H1 (cell line): ENCODE results near the gene AIMP1. TPM values are rescaled to one million over a fixed set of nuclear protein-coding genes. Genes with fewer than 3 reads are reported as not detected.

Experiments used
- CTCF ChIA-PET: fragments of 300-600 bp; sonication (Branson Sonifier 250); formaldehyde crosslinking; loops from one replicate; lab custom pipeline; 2021; ENCODE audit not compliant: partially characterized antibody; lab: Charles Lee
- POLR2A ChIA-PET: fragments of 300-600 bp; sonication (Branson Sonifier 250); formaldehyde crosslinking; loops from one replicate; lab custom pipeline; 2021; ENCODE audit warnings: inconsistent platforms; ENCODE audit not compliant: partially characterized antibody; lab: Charles Lee
- DNase-seq, 2 experiments: peaks; one replicate each; pipeline versions ENCODE4 v3.0.0 to v3.0.0-alpha.2; 2010 to 2022; ENCODE audit warnings: low spot score in 2 of 2, low read depth in 1 of 2, mixed read lengths in 1 of 2
- FAIRE-seq: peaks from 2 replicates; lab custom pipeline; 2011; peaks lifted over from hg19 to GRCh38; lab: Jason Lieb, UNC
- H2AFZ ChIP-seq: 2 replicates; pipeline ENCODE4 v1.8.1; 2012; ENCODE audit warnings: low read length, inconsistent platforms
- H2AK5ac ChIP-seq: 2 replicates; pipeline ENCODE4 v1.6.1; 2013; ENCODE audit warnings: low read depth, low read length
- H2BK120ac ChIP-seq: replicated peaks from 2 replicates; pipeline ENCODE3; 2013; ENCODE audit warnings: low read depth, low read length, inconsistent platforms
- H2BK12ac ChIP-seq: 2 replicates; pipeline ENCODE4 v1.6.1; 2013; ENCODE audit warnings: low read depth, low read length
- H2BK15ac ChIP-seq: 2 replicates; pipeline ENCODE4 v1.6.1; 2013; ENCODE audit warnings: low read length
- H2BK20ac ChIP-seq: 2 replicates; pipeline ENCODE4 v1.6.1; 2013; ENCODE audit warnings: low read length
- H2BK5ac ChIP-seq: 2 replicates; pipeline ENCODE4 v1.6.1; 2013; ENCODE audit warnings: low read depth, low read length
- H3K14ac ChIP-seq: 2 replicates; pipeline ENCODE4 v1.6.1; 2013; ENCODE audit warnings: inconsistent platforms; ENCODE audit not compliant: insufficient read length
- H3K18ac ChIP-seq: 2 replicates; pipeline ENCODE4 v1.6.1; 2013; ENCODE audit warnings: low read length; ENCODE audit errors: extremely low read depth
- H3K23ac ChIP-seq: 2 replicates; pipeline ENCODE4 v1.6.1; 2013; ENCODE audit warnings: inconsistent platforms; ENCODE audit not compliant: insufficient read length
- H3K23me2 ChIP-seq: 2 replicates; pipeline ENCODE4 v1.6.1; 2013; ENCODE audit warnings: low read depth, low read length
- H3K27ac ChIP-seq: 2 replicates; pipeline ENCODE4 v1.6.1; 2011; ENCODE audit warnings: low read depth, low read length, inconsistent platforms
- H3K27me3 ChIP-seq, 4 experiments: replicated peaks in 1 of 4; 1 replicate in 1 of 4; 2 replicates in 3 of 4; pipeline versions ENCODE4 v1.6.1 to v1.8.1; 2011 to 2013; ENCODE audit warnings: low read length in 3 of 4, mild to moderate bottlenecking in 3 of 4, inconsistent platforms in 2 of 4, mixed read lengths in 2 of 4, moderate library complexity in 1 of 4; ENCODE audit not compliant: control insufficient read depth in 3 of 4, insufficient read depth in 3 of 4; ENCODE audit errors: extremely low read depth in 1 of 4
- H3K36me3 ChIP-seq, 4 experiments: 2 replicates each; pipeline versions ENCODE4 v1.6.1 to v1.8.1; 2011 to 2013; ENCODE audit warnings: mild to moderate bottlenecking in 4 of 4, low read length in 3 of 4, moderate library complexity in 2 of 4, control low read depth in 1 of 4, inconsistent platforms in 1 of 4; ENCODE audit not compliant: insufficient read depth in 4 of 4, control insufficient read depth in 2 of 4
- H3K4ac ChIP-seq: replicated peaks from 2 replicates; pipeline ENCODE3; 2013; ENCODE audit warnings: low read length, low read depth, mixed read lengths, inconsistent platforms; ENCODE audit not compliant: insufficient read length
- H3K4me1 ChIP-seq, 4 experiments: replicated peaks in 1 of 4; 1 replicate in 1 of 4; 2 replicates in 3 of 4; pipeline versions ENCODE4 v1.6.1 to v1.8.1; 2011 to 2013; ENCODE audit warnings: low read length in 3 of 4, inconsistent platforms in 2 of 4, mixed read lengths in 1 of 4; ENCODE audit not compliant: insufficient read depth in 4 of 4, control insufficient read depth in 3 of 4
- H3K4me2 ChIP-seq, 2 experiments: 2 replicates each; pipeline versions ENCODE4 v1.6.1 to v1.8.1; 2011 to 2013; ENCODE audit warnings: low read depth in 2 of 2, low read length in 2 of 2, control low read depth in 1 of 2, inconsistent platforms in 1 of 2, mild to moderate bottlenecking in 1 of 2; ENCODE audit not compliant: insufficient read depth in 1 of 2
- H3K4me3 ChIP-seq, 4 experiments: fragments of 200-600, 300-600 bp in 1 of 4; sonication (generic), shearing (Covaris generic), sonication (Bioruptor Twin) in 1 of 4; 2 replicates each; pipeline versions ENCODE4 v1.5.1 to v1.8.1; 2011 to 2016; ENCODE audit warnings: low read length in 4 of 4, low read depth in 3 of 4, control low read depth in 2 of 4, inconsistent platforms in 2 of 4, mild to moderate bottlenecking in 2 of 4, mixed read lengths in 1 of 4, moderate library complexity in 1 of 4; ENCODE audit not compliant: insufficient read depth in 2 of 4; ENCODE audit errors: extremely low read depth in 1 of 4
- H3K56ac ChIP-seq: replicated peaks from 2 replicates; pipeline ENCODE3; 2013; ENCODE audit warnings: low read depth, mild to moderate bottlenecking, mixed read lengths, low read length, inconsistent platforms; ENCODE audit not compliant: insufficient read length
- H3K79me1 ChIP-seq: 2 replicates; pipeline ENCODE4 v1.6.1; 2013; ENCODE audit warnings: low read depth, low read length, control low read depth
- H3K79me2 ChIP-seq, 2 experiments: 2 replicates each; pipeline versions ENCODE4 v1.6.1 to v1.8.1; 2012 to 2013; ENCODE audit warnings: low read length in 2 of 2, mild to moderate bottlenecking in 2 of 2, inconsistent platforms in 1 of 2; ENCODE audit not compliant: insufficient read depth in 2 of 2, control insufficient read depth in 1 of 2
- H3K9ac ChIP-seq, 4 experiments: replicated peaks in 1 of 4; 1 replicate in 1 of 4; 2 replicates in 3 of 4; pipeline versions ENCODE4 v1.6.1 to v1.8.1; 2011 to 2013; ENCODE audit warnings: low read depth in 3 of 4, low read length in 3 of 4, control low read depth in 2 of 4, mild to moderate bottlenecking in 2 of 4, moderate library complexity in 2 of 4, inconsistent platforms in 1 of 4; ENCODE audit errors: extremely low read depth in 1 of 4
- H3K9me3 ChIP-seq, 2 experiments: 2 replicates each; pipeline versions ENCODE4 v1.6.1 to v1.8.1; 2012 to 2013; ENCODE audit warnings: mild to moderate bottlenecking in 2 of 2, moderate library complexity in 2 of 2, control low read depth in 1 of 2, inconsistent platforms in 1 of 2, low read depth in 1 of 2, low read length in 1 of 2, mixed read lengths in 1 of 2; ENCODE audit not compliant: insufficient read depth in 2 of 2
- H4K20me1 ChIP-seq, 2 experiments: replicated peaks in 1 of 2; 2 replicates each; pipeline versions ENCODE3 to v1.8.1; 2011 to 2013; ENCODE audit warnings: inconsistent platforms in 2 of 2, low read length in 2 of 2, mild to moderate bottlenecking in 1 of 2; ENCODE audit not compliant: insufficient read depth in 2 of 2, control insufficient read depth in 1 of 2
- H4K5ac ChIP-seq: 2 replicates; pipeline ENCODE4 v1.6.1; 2013; ENCODE audit warnings: low read length, low read depth, mixed read lengths, inconsistent platforms; ENCODE audit not compliant: insufficient read length
- H4K8ac ChIP-seq: 2 replicates; pipeline ENCODE4 v1.8.0; 2013; ENCODE audit warnings: mild to moderate bottlenecking, moderate library complexity, low read length, inconsistent platforms; ENCODE audit not compliant: insufficient read depth; ENCODE audit errors: extremely low read depth
- H4K91ac ChIP-seq: replicated peaks from 2 replicates; pipeline ENCODE3; 2013; ENCODE audit warnings: low read length, mixed read lengths, inconsistent platforms; ENCODE audit not compliant: insufficient read length
- CBX5 ChIP-seq: fragments of 300-800, 300-1000 bp; sonication (generic); IDR thresholded peaks from 2 replicates; pipeline ENCODE4 v1.7.1; 2016; ENCODE audit warnings: antibody characterized with exemption, low read length, low read depth
- HDAC6 ChIP-seq: IDR thresholded peaks from one replicate; pipeline ENCODE4 v1.7.1; 2012; ENCODE audit warnings: low read depth, mild to moderate bottlenecking, inconsistent platforms, low read length, moderate library complexity
- JUND ChIP-seq: IDR thresholded peaks from 2 replicates; pipeline ENCODE4 v1.6.1; 2011; ENCODE audit warnings: mild to moderate bottlenecking, improper control_type of control experiment, low read length
- POU5F1 ChIP-seq: IDR thresholded peaks from 2 replicates; pipeline ENCODE4 v1.6.1; 2011; ENCODE audit warnings: low read depth, mild to moderate bottlenecking, low read length, moderate library complexity
- SAP30 ChIP-seq: fragments of 300-600 bp; sonication (generic); IDR thresholded peaks from 2 replicates; pipeline ENCODE4 v1.7.1; 2012; ENCODE audit warnings: low read length, moderate library complexity, mild to moderate bottlenecking, inconsistent platforms; ENCODE audit not compliant: insufficient read depth, insufficient replicate concordance
- YY1 ChIP-seq: IDR thresholded peaks from 2 replicates; pipeline ENCODE4 v1.6.1; 2011; ENCODE audit warnings: low read depth, mild to moderate bottlenecking, low read length
- WGBS, 2 experiments: shearing (Covaris generic) in 1 of 2; methylation state at CpG; one replicate each; pipeline versions ENCODE4 v1.1.6 to v1.1.7; 2013 to 2015; ENCODE audit warnings: low lambda C conversion rate in 2 of 2, mixed read lengths in 2 of 2, inconsistent platforms in 1 of 2, low coverage in 1 of 2, missing lambda C conversion rate in 1 of 2; ENCODE audit not compliant: insufficient replicate concordance in 2 of 2, insufficient coverage in 1 of 2, insufficient read length in 1 of 2; ENCODE audit errors: extremely low coverage in 1 of 2, missing lambda C conversion rate in 1 of 2; 5-methylcytosine and 5-hydroxymethylcytosine counted together
- polyA plus RNA-seq, 7 experiments: library from polyadenylated mRNA; depleted of rRNA in 3 of 7; stranded (reverse) in 5 of 7; unstranded in 2 of 7; fragments of >200 nt in 5 of 7; fragments of 200-250 nt in 2 of 7; gene quantifications; 1 replicate in 5 of 7; 2 replicates in 1 of 7; 4 replicates in 1 of 7; pipeline versions ENCODE4 v1.2.1 to v1.2.3, GENCODE V29; 2011 to 2013; ENCODE audit warnings: missing spikeins in 2 of 7, mixed read lengths in 2 of 7
- total RNA-seq: library from RNA; stranded (reverse); fragmentation: NEBNext Ultra II Directional; extraction: Animal tissue kit (Norgen Biotek cat#: 25700); gene quantifications from 2 replicates; pipeline ENCODE4 v1.2.1, GENCODE V29; 2021

The AIMP1 gene
- total and polyA plus RNA-seq, 2 of the 8 experiments (the other 6 are each of a cell fraction or from before 2014, with no cell fraction given), result 7.9 to 54.6 TPM

- Histone ChIP-seq H2BK120ac (no peak overlapping the region), H4K8ac (no peak overlapping the region), H3K4ac (no peak overlapping the region), H3K36me3 (peaks cover 4 to 45% (median 24%) of the 10 kb centered on the region in 4 experiments), H3K27ac (no peak overlapping the region), H4K91ac (no peak overlapping the region), H3K23ac (no peak overlapping the region), H3K79me2 (no peaks in the 10 kb centered on the region), H4K20me1 (peaks cover 0 to 1% of the 10 kb centered on the region in 2 experiments), H3K4me2 (no peak overlapping the region), H3K56ac (no peak overlapping the region), H2BK12ac (no peak overlapping the region), H3K14ac (no peak overlapping the region), H3K18ac (no peak overlapping the region), H3K4me3 (no peak overlapping the region), H2AK5ac (no peak overlapping the region), H3K9ac (no peak overlapping the region), H2BK15ac (no peak overlapping the region), H3K4me1 (no peaks in the 10 kb centered on the region), H2AFZ (no peak overlapping the region), H3K27me3 (no peaks in the 10 kb centered on the region), H3K23me2 (no peaks in the 10 kb centered on the region), H2BK20ac (no peak overlapping the region), H3K79me1 (no peaks in the 10 kb centered on the region), H3K9me3 (no peaks in the 10 kb centered on the region), H2BK5ac (no peak overlapping the region), H4K5ac (no peak overlapping the region)
- TF ChIP-seq CBX5 (no peak), POU5F1 (no peak), JUND (no peak), HDAC6 (no peak), YY1 (no peak), SAP30 (no peak)
- POLR2A ChIA-PET, result no interaction called here
- no peak for FAIRE-seq
- CTCF ChIA-PET, result interaction anchor here (0.7 to 1.5 kb wide), 2 partner anchors 14 to 74 kb away, joined by 3 read pairs; no protein-coding TSS in a partner anchor
- 100% methylated on average over 1 of the region's 1 CpG; no CpG with 5 or more reads in 1 of the 2 experiments for WGBS, 2 experiments
- no peak for DNase-seq
Measured at GRCh38 chr4:106334741-106335470, 18.6 kb downstream of the AIMP1 start.
